ENCODE results near the gene SH2B3. TPM values are rescaled to one million over a fixed set of nuclear protein-coding genes. Genes with fewer than 3 reads are reported as not detected.

SH2B3 gene
- total and polyA plus RNA-seq, 8 donors = 19.2 to 42.0 (median 22.5) TPM

GRCh38 chr12:111444925-111445725 lies 39.4 kb downstream of the SH2B3 start:
- Histone ChIP-seq H3K4me1 (peaks cover 12 to 98% of the 10 kb centered on the region in 2 donors), H3K4me3 (no peak overlapping the region), H3K27me3 (no peaks in the 10 kb centered on the region), H3K36me3 (peaks cover 0 to 72% of the 10 kb centered on the region in 2 donors), H3K9me3 (no peaks in the 10 kb centered on the region), H3K27ac (peak overlapping the region; percentile 45 to 82)
- DNase-seq = peak in 3 of 4 donors; percentile 35 to 87 (median 87)
- intact Hi-C loops (cut with DNase I) = no loop called here
- ATAC-seq = peak; percentile 74
- TF ChIP-seq, protein P1, sequence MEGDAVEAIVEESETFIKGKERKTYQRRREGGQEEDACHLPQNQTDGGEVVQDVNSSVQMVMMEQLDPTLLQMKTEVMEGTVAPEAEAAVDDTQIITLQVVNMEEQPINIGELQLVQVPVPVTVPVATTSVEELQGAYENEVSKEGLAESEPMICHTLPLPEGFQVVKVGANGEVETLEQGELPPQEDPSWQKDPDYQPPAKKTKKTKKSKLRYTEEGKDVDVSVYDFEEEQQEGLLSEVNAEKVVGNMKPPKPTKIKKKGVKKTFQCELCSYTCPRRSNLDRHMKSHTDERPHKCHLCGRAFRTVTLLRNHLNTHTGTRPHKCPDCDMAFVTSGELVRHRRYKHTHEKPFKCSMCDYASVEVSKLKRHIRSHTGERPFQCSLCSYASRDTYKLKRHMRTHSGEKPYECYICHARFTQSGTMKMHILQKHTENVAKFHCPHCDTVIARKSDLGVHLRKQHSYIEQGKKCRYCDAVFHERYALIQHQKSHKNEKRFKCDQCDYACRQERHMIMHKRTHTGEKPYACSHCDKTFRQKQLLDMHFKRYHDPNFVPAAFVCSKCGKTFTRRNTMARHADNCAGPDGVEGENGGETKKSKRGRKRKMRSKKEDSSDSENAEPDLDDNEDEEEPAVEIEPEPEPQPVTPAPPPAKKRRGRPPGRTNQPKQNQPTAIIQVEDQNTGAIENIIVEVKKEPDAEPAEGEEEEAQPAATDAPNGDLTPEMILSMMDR (IDR thresholded peaks at IDR 0.05) = peak in 1 of 2 donors; percentile 20

DNA sequence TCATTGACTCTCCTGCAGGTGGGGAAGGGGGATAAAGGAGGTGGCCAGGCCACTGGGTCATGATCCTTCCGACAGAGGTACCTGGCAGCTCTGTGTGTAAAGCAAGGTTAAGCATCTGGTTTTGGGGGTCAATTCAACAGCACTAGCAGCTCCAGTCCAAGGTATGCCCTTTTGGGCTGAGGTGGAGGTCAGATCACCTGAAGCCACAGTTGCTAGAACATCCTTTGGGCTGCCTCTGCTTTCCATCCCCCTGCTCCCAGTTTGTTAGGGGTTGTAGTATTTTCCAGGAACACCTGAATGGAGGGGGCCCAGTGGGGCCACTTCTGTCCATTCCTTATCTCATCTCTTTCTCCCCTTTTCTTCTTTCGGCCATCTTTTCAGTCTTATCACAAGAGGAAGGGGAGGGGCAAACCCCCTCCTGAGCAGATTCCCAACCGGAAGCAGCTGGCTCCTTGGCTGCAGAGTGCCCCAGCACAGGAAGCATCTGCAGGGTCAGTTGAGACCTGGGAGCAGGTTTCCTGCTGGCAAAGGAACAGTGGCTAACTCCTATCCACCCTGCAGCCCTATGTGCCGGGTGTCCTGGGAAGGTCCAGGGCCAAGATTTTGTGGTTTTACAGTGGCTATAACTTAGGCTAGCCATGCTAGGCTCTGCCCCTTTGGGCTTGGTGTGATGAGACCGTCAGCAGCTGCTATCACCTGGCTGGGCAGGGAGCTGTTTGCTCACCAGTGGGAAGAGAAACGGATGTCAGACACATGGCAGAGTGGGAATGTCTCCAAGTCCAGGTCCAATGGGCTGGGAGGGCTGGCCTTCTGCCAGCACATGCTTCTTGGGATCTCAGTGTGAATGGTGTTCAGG lies 40.2 kb downstream of the SH2B3 start:
- intact Hi-C loops (cut with DNase I) = no loop called here
- Histone ChIP-seq H3K27ac (peak overlapping the region; percentile 45 to 82), H3K4me1 (peaks cover 12 to 96% of the 10 kb centered on the region in 2 donors), H3K36me3 (peaks cover 0 to 74% of the 10 kb centered on the region in 2 donors), H3K9me3 (no peaks in the 10 kb centered on the region), H3K27me3 (no peaks in the 10 kb centered on the region), H3K4me3 (no peak overlapping the region)
- peak in 1 of 4 donors; percentile 46 for DNase-seq
- ATAC-seq = no peak
- TF ChIP-seq, protein P1 (IDR thresholded peaks at IDR 0.05) = no peak

DNA sequence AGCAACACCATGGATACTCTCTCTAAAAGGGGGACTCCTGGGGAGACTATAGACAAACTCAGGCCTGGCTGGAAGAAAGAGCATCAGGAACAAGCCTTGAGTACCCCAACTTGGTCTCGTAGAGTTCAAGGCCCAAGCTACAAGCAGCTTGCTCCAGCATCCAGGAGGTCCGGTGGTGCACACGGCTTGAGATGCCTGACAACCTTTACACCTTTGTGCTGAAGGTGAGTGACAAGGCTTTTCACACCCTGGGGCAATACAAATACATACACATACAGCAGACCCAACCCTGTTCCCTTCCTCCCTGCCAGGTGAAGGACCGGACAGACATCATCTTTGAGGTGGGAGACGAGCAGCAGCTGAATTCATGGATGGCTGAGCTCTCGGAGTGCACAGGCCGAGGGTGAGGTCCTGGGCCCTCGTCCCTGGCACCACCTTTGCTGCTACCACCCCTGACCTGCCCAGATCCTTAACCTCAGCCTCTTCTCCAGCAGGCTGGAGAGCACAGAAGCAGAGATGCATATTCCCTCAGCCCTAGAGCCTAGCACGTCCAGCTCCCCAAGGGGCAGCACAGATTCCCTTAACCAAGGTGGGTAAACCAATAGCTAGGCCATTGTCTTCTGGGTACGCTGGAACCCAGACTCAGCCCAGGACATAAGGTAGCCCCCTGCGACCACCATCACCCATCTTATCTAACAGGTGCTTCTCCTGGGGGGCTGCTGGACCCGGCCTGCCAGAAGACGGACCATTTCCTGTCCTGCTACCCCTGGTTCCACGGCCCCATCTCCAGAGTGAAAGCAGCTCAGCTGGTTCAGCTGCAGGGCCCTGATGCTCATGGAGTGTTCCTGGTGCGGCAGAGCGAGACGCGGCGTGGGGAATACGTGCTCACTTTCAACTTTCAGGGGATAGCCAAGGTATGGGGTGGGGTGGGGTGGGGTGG lies 41.2 kb downstream of the SH2B3 start:
- Histone ChIP-seq H3K4me1 (peaks cover 12 to 96% of the 10 kb centered on the region in 2 donors), H3K9me3 (no peaks in the 10 kb centered on the region), H3K27me3 (no peaks in the 10 kb centered on the region), H3K27ac (peak overlapping the region in 1 of 2 donors; percentile 82), H3K36me3 (peaks cover 0 to 80% of the 10 kb centered on the region in 2 donors), H3K4me3 (no peak overlapping the region)
- intact Hi-C loops (cut with DNase I) = no loop called here
- no peak for ATAC-seq
- no peak for DNase-seq
- TF ChIP-seq, protein P1 (IDR thresholded peaks at IDR 0.05) = no peak

DNA sequence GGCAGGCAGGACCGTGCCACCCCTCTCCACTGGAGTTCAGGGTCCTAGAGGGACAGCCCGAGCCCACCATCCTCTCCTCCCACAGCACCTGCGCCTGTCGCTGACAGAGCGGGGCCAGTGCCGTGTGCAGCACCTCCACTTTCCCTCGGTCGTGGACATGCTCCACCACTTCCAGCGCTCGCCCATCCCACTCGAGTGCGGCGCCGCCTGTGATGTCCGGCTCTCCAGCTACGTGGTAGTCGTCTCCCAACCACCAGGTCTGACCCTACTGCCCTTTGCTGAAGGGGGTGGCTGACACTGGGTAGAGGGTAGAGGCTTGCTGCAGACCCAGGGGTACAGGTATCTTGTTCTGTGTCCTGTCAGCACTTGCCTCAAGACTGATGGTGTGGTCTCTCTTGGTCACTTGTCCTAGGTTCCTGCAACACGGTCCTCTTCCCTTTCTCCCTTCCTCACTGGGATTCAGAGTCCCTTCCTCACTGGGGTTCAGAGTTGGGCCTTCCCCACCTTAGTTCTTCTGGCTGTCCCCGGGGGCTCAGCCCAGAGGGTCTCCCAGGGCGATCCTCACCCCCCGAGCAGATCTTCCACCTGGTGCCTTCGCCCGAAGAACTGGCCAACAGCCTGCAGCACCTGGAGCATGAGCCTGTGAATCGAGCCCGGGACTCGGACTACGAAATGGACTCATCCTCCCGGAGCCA lies 42.0 kb downstream of the SH2B3 start:
- peak overlapping the region in 1 of 2 donors; percentile 50 for H3K27ac ChIP-seq
- H3K36me3 ChIP-seq = peaks cover 0 to 80% of the 10 kb centered on the region in 2 donors
- ATAC-seq (no peak), DNase-seq (no peak)
- TF ChIP-seq, protein P1 (IDR thresholded peaks at IDR 0.05) = no peak
- H3K4me3 ChIP-seq = no peak overlapping the region
- peaks cover 12 to 88% of the 10 kb centered on the region in 2 donors for H3K4me1 ChIP-seq
- intact Hi-C loops (cut with DNase I) = no loop called here
- no peaks in the 10 kb centered on the region for H3K9me3 ChIP-seq
- H3K27me3 ChIP-seq = no peaks in the 10 kb centered on the region
